SK-N-SH (cell line): ENCODE results near the gene ZNF621. TPM values are rescaled to one million over a fixed set of nuclear protein-coding genes. Genes with fewer than 3 reads are reported as not detected.

ENCODE experiments used
- CTCF ChIA-PET: fragments of 300-600, 350-600 bp; formaldehyde crosslinking; extraction: SDS; loops from one replicate; lab custom pipeline; 2021; lab: Yijun Ruan, JAX
- POLR2A ChIA-PET: fragments of 350-600 bp; sonication (Branson Sonifier 250); formaldehyde crosslinking; extraction: SDS; loops from one replicate; lab custom pipeline; 2020; ENCODE audit warnings: antibody characterized with exemption, inconsistent platforms; lab: Yijun Ruan, JAX
- DNase-seq: peaks from one replicate; pipeline ENCODE4 v3.0.0; 2012
- H2AFZ ChIP-seq: fragments of 200-600 bp; sonication (generic); 2 replicates; pipeline ENCODE4 v1.8.1; 2016; ENCODE audit warnings: antibody characterized with exemption, mild to moderate bottlenecking, low read depth
- H3F3A ChIP-seq: fragments of 200-600 bp; sonication (generic); replicated peaks from 2 replicates; pipeline ENCODE3; 2016; ENCODE audit warnings: antibody characterized with exemption, mild to moderate bottlenecking; ENCODE audit not compliant: insufficient read depth
- H3K27ac ChIP-seq, 2 experiments: fragments of 200-500 bp in 1 of 2; fragments of 200-600 bp in 1 of 2; sonication (Bioruptor generic) in 1 of 2; sonication (generic), shearing (Covaris generic) in 1 of 2; 2 replicates each; pipeline versions ENCODE4 v1.5.1 to v1.6.1; 2014 to 2016; ENCODE audit warnings: low read depth in 2 of 2, inconsistent platforms in 1 of 2, low read length in 1 of 2, mild to moderate bottlenecking in 1 of 2, mixed read lengths in 1 of 2
- H3K27me3 ChIP-seq: fragments of 200-600 bp; sonication (generic), shearing (Covaris generic); 2 replicates; pipeline ENCODE4 v1.6.1; 2016; ENCODE audit warnings: mixed run types; ENCODE audit not compliant: insufficient read depth
- H3K36me3 ChIP-seq, 2 experiments: fragments of 200-500 bp in 1 of 2; fragments of 200-600 bp in 1 of 2; sonication (Bioruptor generic) in 1 of 2; sonication (generic) in 1 of 2; replicated peaks in 1 of 2; 2 replicates each; pipeline versions ENCODE3 to v1.5.1; 2014 to 2016; ENCODE audit warnings: low read length in 1 of 2, mild to moderate bottlenecking in 1 of 2; ENCODE audit not compliant: insufficient read depth in 2 of 2, control insufficient read depth in 1 of 2
- H3K4me1 ChIP-seq, 2 experiments: fragments of 200-500 bp in 1 of 2; fragments of 200-600 bp in 1 of 2; sonication (Bioruptor generic) in 1 of 2; sonication (generic), shearing (Covaris generic) in 1 of 2; 2 replicates each; pipeline versions ENCODE4 v1.5.1 to v1.6.1; 2014 to 2016; ENCODE audit warnings: low read depth in 1 of 2, low read length in 1 of 2, mixed run types in 1 of 2; ENCODE audit not compliant: insufficient read depth in 2 of 2, control insufficient read depth in 1 of 2
- H3K4me2 ChIP-seq: fragments of 200-600 bp; sonication (generic), shearing (Covaris generic); 2 replicates; pipeline ENCODE4 v1.6.1; 2017; ENCODE audit warnings: mixed run types
- H3K4me3 ChIP-seq, 2 experiments: fragments of 200-500 bp in 1 of 2; fragments of 200-600 bp in 1 of 2; sonication (Bioruptor generic) in 1 of 2; sonication (generic), shearing (Covaris generic) in 1 of 2; 2 replicates each; pipeline versions ENCODE4 v1.5.1 to v1.8.1; 2014 to 2016; ENCODE audit warnings: low read depth in 2 of 2, inconsistent platforms in 1 of 2, low read length in 1 of 2, mild to moderate bottlenecking in 1 of 2, mixed read lengths in 1 of 2, moderate library complexity in 1 of 2
- H3K79me2 ChIP-seq: fragments of 200-600 bp; sonication (generic); 2 replicates; pipeline ENCODE4 v1.8.1; 2017; ENCODE audit warnings: mild to moderate bottlenecking; ENCODE audit not compliant: insufficient read depth
- H3K9ac ChIP-seq: fragments of 200-600 bp; sonication (generic); 2 replicates; pipeline ENCODE4 v1.6.1; 2017; ENCODE audit warnings: mixed run types
- H3K9me2 ChIP-seq: fragments of 200-600 bp; sonication (generic); 2 replicates; pipeline ENCODE4 v1.6.1; 2017; ENCODE audit warnings: mixed run types
- H3K9me3 ChIP-seq: fragments of 200-600 bp; sonication (generic); 2 replicates; pipeline ENCODE4 v1.6.1; 2017; ENCODE audit warnings: mixed run types, mild to moderate bottlenecking, moderate library complexity
- H4K20me1 ChIP-seq: fragments of 200-600 bp; sonication (generic); 2 replicates; pipeline ENCODE4 v1.6.1; 2017; ENCODE audit warnings: mild to moderate bottlenecking, mixed run types; ENCODE audit not compliant: insufficient read depth
- CHD2 ChIP-seq: fragments of 150-350 bp; IDR thresholded peaks from 2 replicates; pipeline ENCODE4 v1.6.1; 2018; ENCODE audit warnings: low read length; ENCODE audit not compliant: partially characterized antibody
- ELF1 ChIP-seq: IDR thresholded peaks from 2 replicates; pipeline ENCODE4 v1.4.0; 2012
- EP300 ChIP-seq, 2 experiments: IDR thresholded peaks; 2 replicates each; pipeline versions ENCODE4 v1.4.0 to v1.6.1; 2012; ENCODE audit warnings: borderline replicate concordance in 1 of 2, low read depth in 1 of 2, low read length in 1 of 2
- EZH2phosphoT487 ChIP-seq: fragments of 200-600 bp; sonication (generic); IDR thresholded peaks from 2 replicates; pipeline ENCODE4 v1.6.1; 2017; ENCODE audit warnings: low read depth, mixed run types, mild to moderate bottlenecking, antibody characterized with exemption, moderate library complexity, borderline replicate concordance
- FOSL2 ChIP-seq: IDR thresholded peaks from 2 replicates; pipeline ENCODE4 v1.4.0; 2012; ENCODE audit warnings: low read depth, mild to moderate bottlenecking, moderate library complexity, borderline replicate concordance
- FOXJ3 ChIP-seq: sonication (generic); formaldehyde crosslinking; IDR thresholded peaks from 2 replicates; pipeline ENCODE4 v1.5.1; 2020; ENCODE audit warnings: mild to moderate bottlenecking, missing genetic modification reagents
- FOXM1 ChIP-seq: IDR thresholded peaks from 2 replicates; pipeline ENCODE4 v1.4.0; 2012; ENCODE audit warnings: low read depth, mild to moderate bottlenecking
- GABPA ChIP-seq: IDR thresholded peaks from 2 replicates; pipeline ENCODE4 v1.4.0; 2012; ENCODE audit warnings: low read depth, mild to moderate bottlenecking
- GATA2 ChIP-seq: sonication (generic); formaldehyde crosslinking; IDR thresholded peaks from 2 replicates; pipeline ENCODE4 v1.5.0; 2020; ENCODE audit warnings: mild to moderate bottlenecking, missing genetic modification reagents
- JUND ChIP-seq: IDR thresholded peaks from 2 replicates; pipeline ENCODE4 v1.4.0; 2012
- MEF2A ChIP-seq: IDR thresholded peaks from 2 replicates; pipeline ENCODE4 v1.4.0; 2012; ENCODE audit warnings: low read depth, borderline replicate concordance
- MXI1 ChIP-seq: IDR thresholded peaks from 2 replicates; pipeline ENCODE4 v1.6.1; 2012; ENCODE audit warnings: mild to moderate bottlenecking, low read depth, low read length, improper control_type of control experiment
- NFIC ChIP-seq: IDR thresholded peaks from 2 replicates; pipeline ENCODE4 v1.4.0; 2012; ENCODE audit warnings: borderline replicate concordance
- NRF1 ChIP-seq: IDR thresholded peaks from 2 replicates; pipeline ENCODE4 v1.6.1; 2012; ENCODE audit warnings: low read depth, mild to moderate bottlenecking, low read length
- RAD21 ChIP-seq: IDR thresholded peaks from 2 replicates; pipeline ENCODE4 v1.6.1; 2012; ENCODE audit warnings: mild to moderate bottlenecking, low read length
- RCOR1 ChIP-seq: fragments of 150-350 bp; IDR thresholded peaks from 2 replicates; pipeline ENCODE4 v1.6.1; 2017; ENCODE audit warnings: antibody characterized with exemption, low read length
- RFX5 ChIP-seq: IDR thresholded peaks from 2 replicates; pipeline ENCODE4 v1.6.1; 2012; ENCODE audit warnings: mild to moderate bottlenecking, improper control_type of control experiment, low read length
- RXRA ChIP-seq: IDR thresholded peaks from 2 replicates; pipeline ENCODE4 v1.4.0; 2012; ENCODE audit warnings: low read depth, mild to moderate bottlenecking, borderline replicate concordance
- SIN3A ChIP-seq: IDR thresholded peaks from 2 replicates; pipeline ENCODE4 v1.6.1; 2012; ENCODE audit warnings: low read depth, mild to moderate bottlenecking, low read length, moderate library complexity, borderline replicate concordance
- SMC3 ChIP-seq: IDR thresholded peaks from 2 replicates; pipeline ENCODE4 v1.6.1; 2012; ENCODE audit warnings: low read depth, low read length, improper control_type of control experiment
- TAF1 ChIP-seq: IDR thresholded peaks from 2 replicates; pipeline ENCODE4 v1.6.1; 2012; ENCODE audit warnings: low read depth, mild to moderate bottlenecking, low read length, moderate library complexity, borderline replicate concordance
- YY1 ChIP-seq: IDR thresholded peaks from 2 replicates; pipeline ENCODE4 v1.4.0; 2012; ENCODE audit warnings: low read depth, mild to moderate bottlenecking
- WGBS: methylation state at CpG from one replicate; pipeline ENCODE4 v1.1.6; 2017; ENCODE audit warnings: low lambda C conversion rate; 5-methylcytosine and 5-hydroxymethylcytosine counted together
- polyA plus RNA-seq, 3 experiments: library from polyadenylated mRNA; depleted of rRNA; stranded (reverse); fragments of >200 nt; gene quantifications; 2 replicates each; pipeline ENCODE4 v1.2.3, GENCODE V29; 2012
- TF ChIP-seq, protein P1 (sequence below): fragments of 150-350 bp; IDR thresholded peaks from 2 replicates; pipeline ENCODE4 v1.6.1; 2016; ENCODE audit warnings: mild to moderate bottlenecking, low read depth, low read length
- TF ChIP-seq, protein P2 (sequence below): fragments of 150-350 bp; IDR thresholded peaks from 2 replicates; pipeline ENCODE4 v1.6.1; 2017; ENCODE audit warnings: antibody characterized with exemption, low read length, low read depth, borderline replicate concordance
- TF ChIP-seq, protein P3 (sequence below): IDR thresholded peaks from 2 replicates; pipeline ENCODE4; 2012

Gene ZNF621
- polyA plus RNA-seq, 1 of the 3 experiments (the other 2 are of a cell fraction): 10.3 TPM

DNA sequence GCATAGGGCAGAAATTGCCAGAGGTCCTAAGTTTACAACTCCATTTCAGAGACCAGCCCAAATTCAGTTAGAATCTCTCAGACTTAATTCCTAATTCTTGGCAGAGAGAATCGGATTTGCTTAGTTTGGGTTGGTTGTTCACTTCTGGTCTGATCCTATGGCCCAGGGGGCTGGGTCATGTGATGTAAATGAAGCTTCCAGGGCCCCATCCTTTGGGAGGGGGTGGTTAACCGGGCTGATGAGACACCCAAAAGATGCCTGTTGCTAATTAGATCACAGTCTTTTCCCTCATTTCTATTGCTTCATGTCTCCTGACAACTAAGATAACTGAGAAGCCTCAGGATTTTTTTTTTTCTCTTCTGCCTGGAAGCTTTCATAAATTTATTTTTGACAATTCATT, 30.1 kb upstream of the ZNF621 start:
- Histone ChIP-seq H3K9ac (no peak overlapping the region), H2AFZ (no peak overlapping the region)
- POLR2A ChIA-PET: interaction anchor here (1.1 to 1.2 kb wide), 2 partner anchors 11 to 37 kb away, joined by 3 read pairs; partner anchors contain the start of genes RPL14 and ZNF620

DNA sequence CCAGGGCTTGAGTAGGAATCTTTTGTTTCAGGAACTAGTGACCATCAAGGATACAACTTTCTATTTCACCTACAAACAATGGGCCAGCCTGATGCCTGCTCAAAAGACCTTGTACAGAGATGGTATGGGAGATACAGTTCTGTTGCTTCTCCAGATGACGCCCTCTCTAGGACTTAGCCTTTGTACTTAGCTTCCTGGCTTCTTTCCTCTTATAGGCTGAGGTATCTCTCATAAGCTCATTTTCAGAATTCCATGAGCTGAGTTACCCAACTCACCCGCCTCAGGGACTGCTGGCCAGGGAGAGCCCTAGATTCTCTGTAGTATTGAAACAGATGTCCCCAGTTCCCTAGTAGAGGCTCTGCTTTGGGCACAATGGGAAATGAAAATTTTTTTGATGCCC, 27.5 kb upstream of the ZNF621 start:
- H3K9me2 ChIP-seq: no peaks in the 10 kb centered on the region
- H3K79me2 ChIP-seq: no peaks in the 10 kb centered on the region
- no peaks in the 10 kb centered on the region for H3K27me3 ChIP-seq
- no peak overlapping the region for H3K27ac ChIP-seq
- no peak overlapping the region for H2AFZ ChIP-seq
- no peak overlapping the region for H3K4me3 ChIP-seq
- H3K4me2 ChIP-seq: no peak overlapping the region
- no peaks in the 10 kb centered on the region for H4K20me1 ChIP-seq
- WGBS: 93% methylated on average over 2 of the region's 2 CpGs
- ChIA-PET CTCF (no interaction called here), POLR2A (no interaction called here)
- no peaks in the 10 kb centered on the region for H3K9me3 ChIP-seq
- DNase-seq: no peak
- no peaks in the 10 kb centered on the region; a peak in 1 of 4 replicates for H3K4me1 ChIP-seq
- no peaks in the 10 kb centered on the region for H3K36me3 ChIP-seq
- H3K9ac ChIP-seq: no peak overlapping the region
- H3F3A ChIP-seq: no peaks in the 10 kb centered on the region
- TF ChIP-seq FOXJ3 (no peak), GATA2 (CRISPR knock-in tag) (no peak), SMC3 (no peak), RXRA (no peak), EZH2phosphoT487 (no peak), SIN3A (no peak), MEF2A (no peak), MXI1 (no peak), EP300 (IDR thresholded peaks at IDR 0.05; ENCODE audit: borderline replicate concordance in 1 of 2, low read depth in 1 of 2, low read length in 1 of 2) (no peak), TAF1 (no peak), CHD2 (no peak), NFIC (no peak), FOXM1 (no peak)
- TF ChIP-seq, protein P1, sequence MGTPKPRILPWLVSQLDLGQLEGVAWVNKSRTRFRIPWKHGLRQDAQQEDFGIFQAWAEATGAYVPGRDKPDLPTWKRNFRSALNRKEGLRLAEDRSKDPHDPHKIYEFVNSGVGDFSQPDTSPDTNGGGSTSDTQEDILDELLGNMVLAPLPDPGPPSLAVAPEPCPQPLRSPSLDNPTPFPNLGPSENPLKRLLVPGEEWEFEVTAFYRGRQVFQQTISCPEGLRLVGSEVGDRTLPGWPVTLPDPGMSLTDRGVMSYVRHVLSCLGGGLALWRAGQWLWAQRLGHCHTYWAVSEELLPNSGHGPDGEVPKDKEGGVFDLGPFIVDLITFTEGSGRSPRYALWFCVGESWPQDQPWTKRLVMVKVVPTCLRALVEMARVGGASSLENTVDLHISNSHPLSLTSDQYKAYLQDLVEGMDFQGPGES: no peak
- TF ChIP-seq, protein P2, sequence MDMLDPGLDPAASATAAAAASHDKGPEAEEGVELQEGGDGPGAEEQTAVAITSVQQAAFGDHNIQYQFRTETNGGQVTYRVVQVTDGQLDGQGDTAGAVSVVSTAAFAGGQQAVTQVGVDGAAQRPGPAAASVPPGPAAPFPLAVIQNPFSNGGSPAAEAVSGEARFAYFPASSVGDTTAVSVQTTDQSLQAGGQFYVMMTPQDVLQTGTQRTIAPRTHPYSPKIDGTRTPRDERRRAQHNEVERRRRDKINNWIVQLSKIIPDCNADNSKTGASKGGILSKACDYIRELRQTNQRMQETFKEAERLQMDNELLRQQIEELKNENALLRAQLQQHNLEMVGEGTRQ: no peak

More for the DNA sequence above, 30.1 kb upstream of the ZNF621 start:
- no peak for DNase-seq
- Histone ChIP-seq H3K79me2 (no peaks in the 10 kb centered on the region), H3K4me2 (no peak overlapping the region), H3K36me3 (peaks cover 0 to under 1% of the 10 kb centered on the region in 2 experiments), H3F3A (no peaks in the 10 kb centered on the region), H3K27ac (no peak overlapping the region), H3K4me3 (no peak overlapping the region), H3K4me1 (no peaks in the 10 kb centered on the region; a peak in 1 of 4 replicates), H3K9me2 (no peaks in the 10 kb centered on the region), H3K27me3 (no peaks in the 10 kb centered on the region), H4K20me1 (no peaks in the 10 kb centered on the region), H3K9me3 (no peaks in the 10 kb centered on the region)
- 45% methylated on average over 2 of the region's 2 CpGs for WGBS
- no peak for TF ChIP-seq YY1
- TF ChIP-seq JUND: no peak
- TF ChIP-seq GABPA: no peak
- TF ChIP-seq RAD21: no peak
- no peak for TF ChIP-seq RXRA
- TF ChIP-seq, protein P3, sequence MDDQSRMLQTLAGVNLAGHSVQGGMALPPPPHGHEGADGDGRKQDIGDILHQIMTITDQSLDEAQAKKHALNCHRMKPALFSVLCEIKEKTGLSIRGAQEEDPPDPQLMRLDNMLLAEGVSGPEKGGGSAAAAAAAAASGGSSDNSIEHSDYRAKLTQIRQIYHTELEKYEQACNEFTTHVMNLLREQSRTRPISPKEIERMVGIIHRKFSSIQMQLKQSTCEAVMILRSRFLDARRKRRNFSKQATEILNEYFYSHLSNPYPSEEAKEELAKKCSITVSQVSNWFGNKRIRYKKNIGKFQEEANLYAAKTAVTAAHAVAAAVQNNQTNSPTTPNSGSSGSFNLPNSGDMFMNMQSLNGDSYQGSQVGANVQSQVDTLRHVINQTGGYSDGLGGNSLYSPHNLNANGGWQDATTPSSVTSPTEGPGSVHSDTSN: no peak
- no peak for TF ChIP-seq MXI1
- no peak for TF ChIP-seq SIN3A
- no peak for TF ChIP-seq ELF1
- TF ChIP-seq RFX5: no peak
- no peak for TF ChIP-seq FOSL2
- TF ChIP-seq, protein P2: no peak
- no peak for TF ChIP-seq NRF1
- TF ChIP-seq GATA2 (CRISPR knock-in tag): no peak
- TF ChIP-seq MEF2A: no peak
- no peak for TF ChIP-seq EZH2phosphoT487
- no peak for TF ChIP-seq RCOR1
- CTCF ChIA-PET: interaction anchor here (0.6 to 2.9 kb wide), 4 partner anchors 10 to 1420 kb away, joined by 3 to 14 read pairs (median 6); partner anchors contain the start of gene ZNF620
